H9 (cell line): Measurements from ENCODE around the gene PERCC1. TPM values are rescaled to one million over a fixed set of nuclear protein-coding genes. Genes with fewer than 3 reads are reported as not detected.

ENCODE experiments used
- DNase-seq: peaks from one replicate; pipeline ENCODE4 v3.0.0-alpha.2; 2017
- H2AFZ ChIP-seq: one replicate; pipeline ENCODE4 v1.6.1; 2013; ENCODE audit warnings: mild to moderate bottlenecking, low read length, control low read depth, moderate library complexity
- H2AK5ac ChIP-seq: 2 replicates; pipeline ENCODE4 v1.6.1; 2013; ENCODE audit warnings: low read length, control low read depth, mixed read lengths; ENCODE audit not compliant: insufficient read length
- H2BK120ac ChIP-seq: one replicate; pipeline ENCODE4 v1.6.1; 2013; ENCODE audit warnings: low read depth, mild to moderate bottlenecking, low read length, control low read depth, inconsistent platforms; ENCODE audit not compliant: poor library complexity, severe bottlenecking
- H2BK12ac ChIP-seq: 2 replicates; pipeline ENCODE4 v1.6.1; 2013; ENCODE audit warnings: low read length, control low read depth, mixed read lengths, low read depth; ENCODE audit not compliant: insufficient read length
- H2BK15ac ChIP-seq: 2 replicates; pipeline ENCODE4 v1.6.1; 2013; ENCODE audit warnings: low read depth, low read length, control low read depth
- H2BK20ac ChIP-seq: one replicate; pipeline ENCODE4 v1.6.1; 2013; ENCODE audit warnings: low read depth, mild to moderate bottlenecking, low read length, control low read depth, inconsistent platforms; ENCODE audit not compliant: poor library complexity, severe bottlenecking
- H2BK5ac ChIP-seq: 2 replicates; pipeline ENCODE4 v1.6.1; 2013; ENCODE audit warnings: low read length, control low read depth, mixed read lengths; ENCODE audit not compliant: insufficient read length
- H3K14ac ChIP-seq: 2 replicates; pipeline ENCODE4 v1.6.1; 2013; ENCODE audit warnings: low read length, control low read depth; ENCODE audit not compliant: insufficient read depth
- H3K18ac ChIP-seq: 2 replicates; pipeline ENCODE4 v1.6.1; 2013; ENCODE audit warnings: low read depth, mild to moderate bottlenecking, mixed read lengths, low read length, control low read depth; ENCODE audit not compliant: insufficient read length
- H3K23ac ChIP-seq: 2 replicates; pipeline ENCODE4 v1.6.1; 2013; ENCODE audit warnings: low read length, control low read depth, mixed read lengths, low read depth; ENCODE audit not compliant: insufficient read length
- H3K23me2 ChIP-seq: 2 replicates; pipeline ENCODE4 v1.6.1; 2013; ENCODE audit warnings: low read depth, mild to moderate bottlenecking, mixed read lengths, low read length, control low read depth; ENCODE audit not compliant: insufficient read length, poor library complexity, severe bottlenecking
- H3K27ac ChIP-seq: 2 replicates; pipeline ENCODE4 v1.5.1; 2013; ENCODE audit warnings: low read length, control low read depth, mixed read lengths, low read depth; ENCODE audit not compliant: insufficient read length
- H3K27me3 ChIP-seq: 2 replicates; pipeline ENCODE4 v1.6.1; 2013; ENCODE audit warnings: low read length, control low read depth, inconsistent platforms; ENCODE audit not compliant: insufficient read depth
- H3K4ac ChIP-seq: 2 replicates; pipeline ENCODE4 v1.6.1; 2013; ENCODE audit warnings: low read depth, mild to moderate bottlenecking, control low read depth, inconsistent platforms, low read length, moderate library complexity
- H3K4me1 ChIP-seq: 2 replicates; pipeline ENCODE4 v1.6.1; 2013; ENCODE audit warnings: low read length, control low read depth, inconsistent platforms; ENCODE audit not compliant: insufficient read depth
- H3K4me2 ChIP-seq: 2 replicates; pipeline ENCODE4 v1.6.1; 2013; ENCODE audit warnings: low read length, control low read depth, mixed read lengths; ENCODE audit not compliant: insufficient read length, insufficient read depth
- H3K56ac ChIP-seq: 2 replicates; pipeline ENCODE4 v1.6.1; 2013; ENCODE audit warnings: low read depth, mild to moderate bottlenecking, mixed read lengths, low read length, control low read depth; ENCODE audit not compliant: insufficient read length
- H3K79me1 ChIP-seq: 2 replicates; pipeline ENCODE4 v1.6.1; 2013; ENCODE audit warnings: low read depth, mild to moderate bottlenecking, moderate library complexity, low read length, control low read depth, inconsistent platforms; ENCODE audit not compliant: insufficient read depth, poor library complexity, severe bottlenecking
- H3K79me2 ChIP-seq: 2 replicates; pipeline ENCODE4 v1.6.1; 2013; ENCODE audit warnings: low read length, control low read depth, inconsistent platforms; ENCODE audit not compliant: insufficient read depth
- H3K9ac ChIP-seq: 2 replicates; pipeline ENCODE4 v1.6.1; 2013; ENCODE audit warnings: low read length, control low read depth, mixed read lengths; ENCODE audit not compliant: insufficient read length; ENCODE audit errors: extremely low read depth
- H3K9me3 ChIP-seq: one replicate; pipeline ENCODE4 v1.6.1; 2013; ENCODE audit warnings: low read depth, low read length, inconsistent platforms; ENCODE audit not compliant: control insufficient read depth
- H3T11ph ChIP-seq: one replicate; pipeline ENCODE4 v1.6.1; 2013; ENCODE audit warnings: mild to moderate bottlenecking, low read length, control low read depth, inconsistent platforms
- H4K20me1 ChIP-seq: one replicate; pipeline ENCODE4 v1.6.1; 2013; ENCODE audit not compliant: control insufficient read depth, insufficient read length, insufficient read depth
- H4K5ac ChIP-seq: 2 replicates; pipeline ENCODE4 v1.6.1; 2013; ENCODE audit warnings: low read depth, mild to moderate bottlenecking, mixed read lengths, low read length, control low read depth; ENCODE audit not compliant: insufficient read length
- H4K8ac ChIP-seq: replicated peaks from 2 replicates; pipeline ENCODE4 v1.6.1; 2013; ENCODE audit warnings: low read length, control low read depth, mixed read lengths, low read depth; ENCODE audit not compliant: insufficient read length
- H4K91ac ChIP-seq: 2 replicates; pipeline ENCODE4 v1.6.1; 2013; ENCODE audit warnings: low read depth, mild to moderate bottlenecking, moderate library complexity, mixed read lengths, low read length, control low read depth; ENCODE audit not compliant: insufficient read length
- H3K27ac Mint-ChIP-seq, 3 experiments: 2 replicates in 2 of 3; 3 replicates in 1 of 3; pipeline ENCODE4 v1.8.0; 2020 to 2021; ENCODE audit warnings: mixed read lengths in 3 of 3, mild to moderate bottlenecking in 1 of 3, moderate library complexity in 1 of 3
- H3K27me3 Mint-ChIP-seq: 2 replicates; pipeline ENCODE4 v1.8.0; 2021; ENCODE audit warnings: low read depth, mild to moderate bottlenecking, moderate library complexity, mixed read lengths
- H3K36me3 Mint-ChIP-seq, 3 experiments: 2 replicates in 2 of 3; 3 replicates in 1 of 3; pipeline ENCODE4 v1.8.0; 2020 to 2021; ENCODE audit warnings: low read depth in 3 of 3, mixed read lengths in 3 of 3; ENCODE audit not compliant: insufficient read depth in 1 of 3
- H3K4me1 Mint-ChIP-seq, 2 experiments: 2 replicates each; pipeline ENCODE4 v1.8.0; 2020; ENCODE audit warnings: mixed read lengths in 2 of 2
- H3K4me3 Mint-ChIP-seq, 2 experiments: 2 replicates in 1 of 2; 3 replicates in 1 of 2; pipeline ENCODE4 v1.8.0; 2020 to 2021; ENCODE audit warnings: mild to moderate bottlenecking in 2 of 2, mixed read lengths in 2 of 2, moderate library complexity in 1 of 2
- H3K9me3 Mint-ChIP-seq, 2 experiments: 2 replicates in 1 of 2; 3 replicates in 1 of 2; pipeline ENCODE4 v1.8.0; 2020; ENCODE audit warnings: mild to moderate bottlenecking in 2 of 2, mixed read lengths in 2 of 2, moderate library complexity in 1 of 2
- CTCF ChIP-seq: fragments of 200-600 bp; sonication (generic); conservative IDR thresholded peaks from 3 replicates; pipeline ENCODE4 v1.8.0; 2021; ENCODE audit warnings: antibody characterized with exemption, mild to moderate bottlenecking
- WGBS: extraction: QIAGEN DNeasy Blood & Tissue Kit; methylation state at CpG from one replicate; pipeline ENCODE4 v1.1.7; 2013; ENCODE audit warnings: missing lambda C conversion rate, low lambda C conversion rate, mixed read lengths; ENCODE audit not compliant: insufficient read length; ENCODE audit errors: extremely low coverage; 5-methylcytosine and 5-hydroxymethylcytosine counted together
- total RNA-seq: library from RNA; stranded (reverse); gene quantifications from 2 replicates; pipeline ENCODE4 v1.2.1, GENCODE V29; 2021

PERCC1 gene
- total RNA-seq, 1 experiment from 2014 or later: not detected

DNA sequence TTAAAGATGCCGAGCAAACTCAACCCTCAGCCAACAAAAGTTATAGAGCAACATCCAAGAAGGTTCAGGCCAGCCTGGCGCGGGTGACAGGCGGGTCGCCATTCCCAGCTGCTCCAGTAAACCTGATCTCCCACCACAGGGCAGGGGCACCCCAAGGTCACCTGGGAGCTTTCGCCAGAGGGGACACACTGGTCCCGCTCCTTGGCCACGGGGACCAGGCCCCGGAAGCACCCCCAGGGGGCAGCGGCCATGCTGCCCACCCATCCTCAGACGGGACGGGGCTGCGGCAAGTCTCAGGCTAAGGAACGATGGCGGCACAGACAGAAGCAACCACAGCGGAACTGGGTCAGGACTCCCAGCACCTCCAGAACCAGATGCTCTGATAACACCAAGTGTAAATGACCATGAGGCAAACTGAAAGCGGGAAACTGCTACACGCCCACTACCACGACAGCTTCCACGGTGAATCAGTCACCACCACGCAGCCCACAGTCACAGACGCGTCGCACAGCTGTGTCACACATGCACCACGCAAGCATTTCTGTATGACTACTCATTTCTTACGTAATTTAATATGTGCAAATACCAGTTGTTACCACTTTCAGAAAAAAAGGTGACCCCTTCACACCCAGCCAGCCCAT lies 27.6 kb downstream of the PERCC1 start:
- no peak overlapping the region for H3K4me2 ChIP-seq
- no peak overlapping the region for H4K5ac ChIP-seq
- H3K27ac ChIP-seq: no peak overlapping the region
- Mint-ChIP-seq H3K27me3 (no peaks in the 10 kb centered on the region), H3K9me3 (no peaks in the 10 kb centered on the region), H3K27ac (no peak overlapping the region; a peak in 1 of 7 replicates), H3K4me1 (no peaks in the 10 kb centered on the region), H3K36me3 (peaks cover 2 to 33% (median 18%) of the 10 kb centered on the region in 3 experiments; a peak in 5 of 7 replicates), H3K4me3 (no peak overlapping the region)
- H3K27me3 ChIP-seq: no peaks in the 10 kb centered on the region
- no peak for TF ChIP-seq CTCF
- H3K9me3 ChIP-seq: no peaks in the 10 kb centered on the region
- no peak overlapping the region for H3K14ac ChIP-seq
- no peaks in the 10 kb centered on the region for H3K79me2 ChIP-seq
- no peak overlapping the region for H2AFZ ChIP-seq
- no peak overlapping the region for H3T11ph ChIP-seq
- H4K20me1 ChIP-seq: no peaks in the 10 kb centered on the region
- H3K23me2 ChIP-seq: no peaks in the 10 kb centered on the region
- H4K8ac ChIP-seq: no peak overlapping the region
- no peak overlapping the region for H2AK5ac ChIP-seq
- H3K9ac ChIP-seq: no peak overlapping the region
- H3K4me1 ChIP-seq: no peaks in the 10 kb centered on the region
- DNase-seq: no peak
- no peak overlapping the region for H4K91ac ChIP-seq
- no peak overlapping the region for H2BK20ac ChIP-seq
- no peak overlapping the region for H3K18ac ChIP-seq
- no peak overlapping the region for H3K23ac ChIP-seq
- no peaks in the 10 kb centered on the region for H3K79me1 ChIP-seq
- no peak overlapping the region for H2BK5ac ChIP-seq
- H2BK120ac ChIP-seq: no peak overlapping the region
- no peak overlapping the region for H3K4ac ChIP-seq
- WGBS: no CpG with 5 or more reads among the region's 26 CpGs
- H2BK12ac ChIP-seq: no peak overlapping the region
- H3K56ac ChIP-seq: no peak overlapping the region
- no peak overlapping the region for H2BK15ac ChIP-seq
